CD1c-positive myeloid dendritic cell (primary cell): Measurements from ENCODE around the gene FAM222A.

Experiments
- DNase-seq: peaks from one replicate; pipeline ENCODE4 v3.0.0-alpha.2; 2016; ENCODE audit errors: extremely low spot score

Gene FAM222A

GRCh38 chr12:109737126-109737525, 23.5 kb downstream of the FAM222A start:
- DNase-seq, result no peak

DNA sequence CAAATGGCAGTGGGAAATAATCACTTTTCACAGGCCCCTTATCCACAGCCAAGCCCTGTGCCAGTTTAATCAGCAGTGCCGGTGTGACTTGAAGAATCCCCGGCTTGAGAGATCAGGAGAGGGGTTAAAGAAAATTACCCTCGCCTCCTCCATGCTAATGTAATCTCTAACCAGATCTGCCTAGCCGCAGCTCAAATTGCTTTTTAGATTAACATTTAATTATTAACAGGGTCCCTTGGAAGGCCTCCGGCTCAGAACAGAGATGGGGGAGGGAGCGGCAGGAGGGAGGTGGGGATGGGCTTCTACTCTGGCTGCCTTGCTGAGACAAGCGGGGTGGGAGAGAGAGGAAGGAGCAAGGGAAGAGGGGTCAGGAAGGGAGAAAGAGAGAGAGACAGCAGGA, 24.0 kb downstream of the FAM222A start:
- DNase-seq, result no peak

DNA sequence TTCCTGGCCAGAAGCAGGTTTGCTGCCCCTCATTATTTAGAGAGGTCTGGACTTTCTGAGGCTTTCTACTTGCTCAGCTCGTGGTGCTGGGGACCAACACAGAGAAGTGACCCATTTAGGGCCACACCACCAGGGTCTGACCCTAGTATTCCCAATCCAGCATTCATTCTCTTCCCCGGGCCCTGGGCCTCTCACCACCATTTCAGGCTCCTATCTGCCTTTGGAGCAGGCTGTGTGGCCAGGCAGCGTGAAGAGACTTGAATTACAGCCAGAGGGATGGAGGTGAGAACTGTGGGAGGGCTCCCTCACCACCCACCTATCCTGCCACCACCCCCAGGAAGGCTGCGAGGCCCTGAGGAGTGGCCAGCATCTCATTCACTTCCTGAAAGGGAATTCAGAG, 24.6 kb downstream of the FAM222A start:
- DNase-seq, result no peak

DNA sequence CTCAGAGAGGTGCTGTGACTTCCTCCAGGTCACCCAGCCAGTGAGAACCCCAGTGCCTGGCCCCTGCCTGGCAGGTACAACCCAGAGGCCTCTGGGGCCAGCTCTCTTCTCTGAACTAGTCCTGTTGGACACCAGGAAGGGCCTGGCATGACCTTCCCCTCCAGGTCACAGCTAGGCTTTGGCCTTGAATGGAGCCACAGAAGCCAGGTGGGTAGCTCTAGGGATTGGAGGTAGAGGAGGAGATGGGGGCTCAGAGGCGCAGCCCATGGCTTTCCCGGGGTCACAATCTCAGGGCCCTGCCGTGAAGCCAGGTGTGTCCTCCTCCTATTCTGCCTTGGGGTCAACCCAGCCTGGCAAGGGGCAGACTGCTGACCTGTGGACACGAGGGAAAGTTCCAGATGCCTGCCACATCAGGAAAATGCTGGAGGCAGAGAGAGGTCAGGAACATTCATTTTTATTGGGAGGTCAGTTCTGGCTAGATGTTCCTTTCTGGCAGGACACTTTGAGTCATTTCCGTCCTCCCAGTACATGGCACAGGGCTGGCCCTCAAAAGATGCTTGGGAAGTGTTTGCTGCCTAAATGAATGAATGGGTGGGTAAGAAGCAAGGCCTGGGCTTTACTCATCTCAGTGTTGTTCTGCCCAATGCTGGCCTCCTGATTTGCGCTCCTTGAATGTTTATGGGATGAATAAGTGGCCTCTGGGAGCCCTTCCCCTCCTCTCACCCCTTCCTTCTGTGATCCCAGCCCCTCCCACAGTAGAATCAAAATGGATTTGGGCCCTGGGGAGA, 25.4 kb downstream of the FAM222A start:
- no peak for DNase-seq

GRCh38 chr12:109739747-109740693, 26.4 kb downstream of the FAM222A start:
- no peak for DNase-seq

GRCh38 chr12:109740694-109741245, 27.1 kb downstream of the FAM222A start:
- no peak for DNase-seq

- no peak for DNase-seq
Observed at GRCh38 chr12:109741286-109741969, 27.8 kb downstream of the FAM222A start.

GRCh38 chr12:109741970-109742703, 28.5 kb downstream of the FAM222A start:
- no peak for DNase-seq

DNA sequence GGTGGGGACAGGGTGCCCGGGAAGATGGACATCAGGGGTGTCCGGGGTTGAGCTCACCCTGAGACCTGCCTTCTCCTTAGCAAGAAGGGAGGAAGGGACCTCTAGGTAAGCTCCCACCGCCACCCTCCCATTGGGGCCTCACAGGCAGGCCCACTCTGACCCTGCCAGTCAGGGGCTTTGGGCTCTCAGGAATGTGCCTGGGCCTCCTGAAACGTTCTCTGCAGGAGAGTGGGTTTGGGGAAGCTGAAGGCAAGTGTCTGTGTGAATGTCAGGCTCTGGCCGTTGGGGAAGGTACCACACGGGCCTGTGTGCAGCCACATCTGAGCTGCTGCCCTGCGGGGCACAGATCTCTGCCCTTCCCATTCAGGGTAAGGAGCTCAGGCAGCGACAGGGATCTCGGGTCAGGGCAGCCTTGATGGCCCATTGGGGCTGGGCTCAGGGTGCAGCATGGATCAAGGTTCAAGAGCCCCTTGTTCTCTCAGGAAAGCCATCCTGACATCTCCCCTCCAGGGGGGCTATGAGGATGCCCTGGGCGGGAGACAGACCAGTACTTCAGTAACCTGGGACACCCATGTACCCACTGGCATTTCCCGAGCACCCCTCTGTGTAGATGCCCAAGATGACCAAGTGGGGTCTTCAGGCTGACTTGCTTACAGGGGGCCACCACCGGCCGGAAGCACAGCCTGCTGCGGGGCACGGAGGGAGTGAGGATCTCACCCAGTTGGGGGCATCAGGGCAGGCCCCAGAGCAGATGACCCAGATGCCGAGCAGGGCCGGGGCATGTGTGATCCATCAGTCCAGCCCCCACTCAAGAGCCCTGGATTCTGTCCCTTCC, 29.7 kb downstream of the FAM222A start:
- DNase-seq, result no peak

- no peak for DNase-seq
Observed at GRCh38 chr12:109744026-109744425, 30.4 kb downstream of the FAM222A start.

- no peak for DNase-seq
Observed at GRCh38 chr12:109744986-109745942, 31.6 kb downstream of the FAM222A start.

GRCh38 chr12:109752117-109753053, 38.8 kb downstream of the FAM222A start:
- DNase-seq, result no peak

- no peak for DNase-seq
Observed at GRCh38 chr12:109753054-109753401, 39.4 kb downstream of the FAM222A start.

GRCh38 chr12:109753959-109754358, 40.3 kb downstream of the FAM222A start:
- DNase-seq, result no peak

GRCh38 chr12:109756457-109756856, 42.8 kb downstream of the FAM222A start:
- DNase-seq, result no peak

GRCh38 chr12:109757671-109758265, 44.1 kb downstream of the FAM222A start:
- DNase-seq, result no peak
